GM18502 (cell line): ENCODE results near the gene NUTF2.
A peak's percentile ranks its signal among the peaks of the same experiment; 100 is the strongest.
"Not testable (repeated sequence)": the region's sequence is repeated elsewhere in the genome, so short reads cannot be mapped to it uniquely, and the experiment has no call there.

Experiments
- ATAC-seq: cut with Tn5 transposase; IDR thresholded peaks from one replicate; pipeline ENCODE4 v1.9.1; 2021; ENCODE audit warnings: mild to moderate bottlenecking; ENCODE audit not compliant: unreplicated experiment, poor library complexity

The NUTF2 gene

DNA sequence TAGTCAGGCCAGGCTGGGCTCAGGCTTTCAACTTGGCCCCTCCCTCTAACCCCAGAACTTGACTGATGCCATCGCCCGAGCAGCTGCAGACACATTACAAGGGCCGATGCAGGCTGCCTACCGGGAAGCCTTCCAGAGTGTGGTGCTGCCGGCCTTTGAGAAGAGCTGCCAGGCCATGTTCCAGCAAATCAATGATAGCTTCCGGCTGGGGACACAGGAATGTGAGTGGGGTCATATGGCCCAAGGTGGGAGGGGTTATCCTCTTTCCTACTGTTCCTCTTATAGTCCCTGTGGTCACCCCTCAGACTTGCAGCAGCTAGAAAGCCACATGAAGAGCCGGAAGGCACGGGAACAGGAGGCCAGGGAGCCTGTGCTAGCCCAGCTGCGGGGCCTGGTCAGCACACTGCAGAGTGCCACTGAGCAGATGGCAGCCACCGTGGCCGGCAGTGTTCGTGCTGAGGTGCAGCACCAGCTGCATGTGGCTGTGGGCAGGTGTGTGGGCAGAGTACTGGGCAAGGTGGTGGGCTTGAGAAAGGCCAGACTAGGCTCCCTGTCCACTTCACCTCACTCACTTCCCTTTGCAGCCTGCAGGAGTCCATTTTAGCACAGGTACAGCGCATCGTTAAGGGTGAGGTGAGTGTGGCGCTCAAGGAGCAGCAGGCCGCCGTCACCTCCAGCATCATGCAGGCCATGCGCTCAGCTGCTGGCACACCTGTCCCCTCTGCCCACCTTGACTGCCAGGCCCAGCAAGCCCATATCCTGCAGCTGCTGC, 35.8 kb downstream of the NUTF2 start:
- no peak for ATAC-seq

DNA sequence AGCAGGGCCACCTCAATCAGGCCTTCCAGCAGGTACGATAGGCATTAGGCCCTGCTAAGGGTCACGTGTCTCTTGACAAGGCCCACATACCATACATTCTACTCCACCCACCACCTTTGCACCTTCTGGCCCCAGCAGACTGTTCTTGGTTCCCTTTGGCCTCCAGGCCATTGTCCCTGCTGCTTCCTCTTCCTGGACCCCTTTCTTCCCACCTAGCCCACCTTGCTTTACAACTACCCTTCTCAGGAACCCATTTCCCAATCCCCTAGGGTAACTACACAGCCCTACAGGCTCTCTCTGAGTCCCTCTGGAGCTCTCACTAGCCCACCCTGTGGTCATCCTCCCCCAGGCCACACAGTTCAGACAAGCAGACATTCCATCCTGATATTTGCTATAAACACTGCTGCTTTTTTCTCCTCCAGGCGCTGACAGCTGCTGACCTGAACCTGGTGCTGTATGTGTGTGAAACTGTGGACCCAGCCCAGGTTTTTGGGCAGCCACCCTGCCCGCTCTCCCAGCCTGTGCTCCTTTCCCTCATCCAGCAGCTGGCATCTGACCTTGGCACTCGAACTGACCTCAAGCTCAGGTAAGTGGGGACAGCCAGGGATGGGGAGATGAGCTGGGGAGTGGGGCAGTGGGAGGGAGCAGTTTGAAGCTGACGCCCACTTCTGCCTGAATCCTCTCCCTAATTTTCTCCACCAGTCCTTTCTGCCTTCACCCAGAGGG, 36.6 kb downstream of the NUTF2 start:
- ATAC-seq: no peak

GRCh38 chr16:67883872-67884261, 37.1 kb downstream of the NUTF2 start:
- no peak for ATAC-seq

DNA sequence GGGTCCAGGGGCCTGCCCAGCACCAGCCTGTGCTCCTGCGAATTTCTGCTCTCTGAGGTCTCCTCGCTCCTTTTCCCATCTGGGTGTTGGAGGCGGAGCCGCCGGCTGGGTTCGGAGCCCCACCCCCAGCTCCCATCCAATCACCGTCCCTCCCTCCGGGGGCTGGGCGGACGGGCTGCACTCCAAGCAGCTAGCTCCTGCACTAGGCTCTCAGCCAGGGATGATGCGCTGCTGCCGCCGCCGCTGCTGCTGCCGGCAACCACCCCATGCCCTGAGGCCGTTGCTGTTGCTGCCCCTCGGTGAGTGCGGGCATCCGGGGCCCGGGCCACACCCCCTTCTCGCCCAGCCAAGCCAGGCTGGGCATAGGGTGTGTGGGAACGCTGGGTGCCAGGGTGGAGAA, 38.0 kb downstream of the NUTF2 start, which contains the start of gene NRN1L:
Gene NRN1L, plus strand, starts transcription at position 202 of the 400 bp plus-strand sequence. Its CDS starts 19 bp downstream, at position 221.
- no peak for ATAC-seq

DNA sequence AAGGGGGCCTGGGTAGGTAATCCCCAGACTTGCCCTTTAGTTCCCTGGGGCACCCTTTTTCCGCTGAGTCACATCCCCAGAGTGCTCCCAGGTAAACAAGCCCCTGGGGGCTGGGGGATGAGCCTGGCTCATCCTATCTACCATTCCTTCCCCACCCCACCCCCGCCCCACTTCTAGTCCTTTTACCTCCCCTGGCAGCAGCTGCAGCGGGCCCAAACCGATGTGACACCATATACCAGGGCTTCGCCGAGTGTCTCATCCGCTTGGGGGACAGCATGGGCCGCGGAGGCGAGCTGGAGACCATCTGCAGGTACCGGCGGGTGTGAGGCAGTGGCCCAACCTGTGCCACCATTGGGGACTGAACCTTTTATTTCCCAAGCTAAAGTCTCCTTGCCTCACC, 38.8 kb downstream of the NUTF2 start:
- no peak for ATAC-seq

DNA sequence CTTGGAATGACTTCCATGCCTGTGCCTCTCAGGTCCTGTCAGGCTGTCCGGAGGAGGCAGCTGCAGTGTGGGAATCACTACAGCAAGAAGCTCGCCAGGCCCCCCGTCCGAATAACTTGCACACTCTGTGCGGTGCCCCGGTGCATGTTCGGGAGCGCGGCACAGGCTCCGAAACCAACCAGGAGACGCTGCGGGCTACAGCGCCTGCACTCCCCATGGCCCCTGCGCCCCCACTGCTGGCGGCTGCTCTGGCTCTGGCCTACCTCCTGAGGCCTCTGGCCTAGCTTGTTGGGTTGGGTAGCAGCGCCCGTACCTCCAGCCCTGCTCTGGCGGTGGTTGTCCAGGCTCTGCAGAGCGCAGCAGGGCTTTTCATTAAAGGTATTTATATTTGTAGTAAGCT, 39.2 kb downstream of the NUTF2 start:
- ATAC-seq: no peak

DNA sequence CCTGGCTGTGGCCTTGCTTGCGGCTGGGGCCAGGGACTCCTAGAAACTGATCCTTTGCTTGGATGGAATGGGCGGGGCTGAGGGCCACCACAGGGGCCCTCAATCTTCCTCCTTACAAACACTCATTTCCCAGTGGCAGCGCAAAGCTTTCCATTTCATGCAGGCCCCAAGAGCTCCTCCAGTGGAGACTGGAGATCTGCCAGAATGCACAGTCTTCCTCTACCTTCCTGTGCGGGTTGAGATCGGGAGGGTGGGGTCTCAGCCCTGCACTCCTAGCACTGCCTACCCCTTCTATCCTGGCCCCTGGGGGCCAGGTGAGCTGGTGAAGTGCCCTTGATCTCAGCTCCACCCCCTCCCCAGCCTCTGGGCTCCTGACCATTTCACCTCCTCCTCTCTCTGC, 39.7 kb downstream of the NUTF2 start:
- ATAC-seq: no peak

DNA sequence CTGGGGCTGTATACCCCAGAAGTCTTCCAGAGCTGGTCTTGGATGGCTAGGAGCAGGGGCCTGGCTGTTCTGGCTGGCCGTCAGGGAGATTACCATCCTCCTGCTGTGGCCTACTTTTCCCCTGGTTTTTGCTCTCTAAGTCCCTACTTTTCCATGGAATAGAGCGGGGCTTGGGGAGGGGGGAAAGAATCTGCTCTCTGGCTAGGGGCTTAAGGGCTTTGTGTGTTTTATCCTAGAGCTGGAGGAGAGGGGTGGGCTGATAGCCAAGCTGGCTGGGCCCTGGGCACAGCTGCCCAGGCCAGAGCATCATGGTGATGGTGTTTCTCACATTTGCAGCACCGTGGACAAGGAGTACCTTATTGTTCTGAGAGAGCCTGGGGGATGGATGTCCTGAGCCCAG, 41.6 kb downstream of the NUTF2 start:
- no peak for ATAC-seq

DNA sequence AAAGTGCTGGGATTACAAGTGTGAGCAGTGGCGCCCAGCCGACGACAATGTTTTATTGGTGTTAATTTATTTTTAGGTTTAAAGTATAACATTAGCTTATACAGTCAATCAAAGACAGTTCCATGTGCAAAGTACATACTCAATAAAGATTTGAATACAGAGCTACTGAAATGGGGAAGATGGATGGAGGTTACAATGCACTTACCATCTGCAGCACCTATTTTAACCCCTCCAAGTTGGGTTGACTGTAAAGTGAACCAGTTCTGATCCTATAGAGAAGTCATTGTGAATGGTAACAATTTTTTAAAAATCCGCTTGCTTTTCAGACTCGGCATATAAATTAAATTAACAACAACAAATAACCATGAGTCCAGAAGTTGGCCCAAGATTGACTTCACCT, 45.6 kb downstream of the NUTF2 start:
- no peak for ATAC-seq

DNA sequence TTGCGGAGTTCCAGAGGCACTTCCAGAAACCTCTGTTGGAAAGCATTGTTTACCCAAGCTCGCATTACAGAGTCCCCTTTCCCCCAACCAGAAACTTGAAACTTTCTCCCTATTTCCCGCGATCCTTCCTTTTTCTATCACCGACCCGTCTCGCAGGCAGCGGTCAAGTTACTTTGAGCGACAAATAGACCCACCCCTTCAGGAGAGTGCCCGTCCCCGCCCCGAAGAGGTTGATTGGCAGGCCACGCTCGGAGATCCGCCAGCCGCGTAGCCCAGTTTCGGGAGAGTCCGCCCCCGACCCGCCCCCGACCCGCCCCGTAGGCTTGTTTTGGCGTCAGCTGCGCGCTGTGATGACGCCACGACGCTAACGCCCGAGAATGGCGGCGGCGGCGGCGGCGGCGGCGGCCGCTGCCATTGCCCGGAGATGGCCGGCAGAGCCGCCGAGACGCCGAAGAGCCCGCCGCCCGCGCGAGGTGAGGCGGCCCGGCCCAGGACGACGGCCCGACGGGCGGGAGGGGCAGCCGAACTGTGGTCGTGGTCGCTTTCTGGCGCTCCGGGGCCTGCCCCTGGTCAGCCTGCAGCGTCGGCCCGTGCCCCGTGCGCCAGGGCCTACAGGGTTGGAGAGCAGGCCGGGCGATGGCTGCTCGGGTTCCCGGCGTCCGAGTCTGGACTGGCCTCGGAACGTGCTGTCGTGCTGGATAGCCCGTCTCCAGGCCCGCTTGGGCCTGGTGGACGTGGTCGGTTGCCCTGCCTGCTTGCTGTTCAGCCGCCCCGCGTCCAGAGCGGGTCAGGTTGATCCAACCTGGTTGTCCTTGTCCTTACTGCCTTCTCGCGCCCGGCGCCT, 46.4 kb downstream of the NUTF2 start, which contains the start of gene PSKH1:
Gene PSKH1, plus strand, starts transcription at position 356 of the 844 bp plus-strand sequence. CDS start 15,496 bp downstream, outside the sequence.
- ATAC-seq: peak; percentile 88

GRCh38 chr16:67893743-67894399, 47.1 kb downstream of the NUTF2 start:
- no peak for ATAC-seq

DNA sequence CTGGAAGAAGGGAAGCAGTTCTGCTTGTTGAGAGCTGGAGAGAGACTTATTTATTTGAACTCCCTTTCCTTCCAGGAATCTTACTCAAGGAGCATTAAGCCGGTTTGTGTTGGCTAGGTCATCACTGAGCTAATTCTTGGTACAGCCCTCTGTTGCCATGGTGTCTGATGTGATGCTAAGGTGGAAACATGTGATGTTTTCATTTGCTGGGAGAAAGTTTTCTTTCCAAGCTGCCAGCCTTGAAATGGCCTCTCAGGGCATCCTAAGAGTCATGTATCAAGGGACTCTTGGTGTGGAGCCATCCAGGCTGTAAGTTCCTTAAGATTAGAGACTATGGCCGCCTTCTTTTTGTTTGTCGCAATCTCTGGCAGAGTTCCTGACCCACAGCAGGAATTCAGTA, 50.5 kb downstream of the NUTF2 start:
- ATAC-seq: no peak

DNA sequence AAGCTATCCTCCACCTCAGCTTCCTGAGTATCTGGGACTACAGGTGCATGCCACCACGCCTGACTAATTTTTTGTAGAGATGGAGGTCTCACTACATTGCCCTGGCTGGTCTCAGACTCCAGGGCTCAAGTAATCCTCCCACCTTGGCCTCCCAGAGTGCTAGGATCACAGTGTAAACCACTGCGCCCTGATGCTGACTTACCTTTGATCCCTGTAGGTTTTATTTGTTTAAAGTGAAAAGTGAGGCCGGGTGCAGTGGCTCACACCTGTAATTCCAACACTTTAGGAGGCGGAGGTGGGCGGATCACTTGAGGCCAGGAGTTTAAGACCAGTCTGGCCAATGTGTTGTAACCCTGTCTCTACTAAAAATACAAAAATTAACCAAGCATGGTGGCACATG, 55.0 kb downstream of the NUTF2 start:
- no peak for ATAC-seq

DNA sequence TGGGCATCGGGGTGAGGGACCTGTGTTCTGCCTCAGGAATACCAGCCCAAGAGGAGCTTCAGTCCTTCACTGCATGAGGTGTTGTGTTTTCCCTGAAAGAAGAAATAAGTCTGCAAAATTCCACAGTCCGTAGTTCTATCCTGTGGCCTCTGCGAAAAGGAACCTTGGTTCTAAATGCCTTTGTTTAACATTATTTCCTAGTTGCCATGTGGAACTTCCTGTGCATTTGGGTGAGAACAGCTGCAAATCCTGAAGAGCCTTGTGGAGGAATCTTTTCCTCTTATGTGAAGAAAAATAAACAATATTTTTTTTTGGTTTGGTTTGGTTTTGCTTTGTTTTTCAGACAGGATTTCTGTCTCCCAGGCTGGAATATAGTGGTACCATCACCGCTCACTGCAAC, 56.1 kb downstream of the NUTF2 start:
- no peak for ATAC-seq

DNA sequence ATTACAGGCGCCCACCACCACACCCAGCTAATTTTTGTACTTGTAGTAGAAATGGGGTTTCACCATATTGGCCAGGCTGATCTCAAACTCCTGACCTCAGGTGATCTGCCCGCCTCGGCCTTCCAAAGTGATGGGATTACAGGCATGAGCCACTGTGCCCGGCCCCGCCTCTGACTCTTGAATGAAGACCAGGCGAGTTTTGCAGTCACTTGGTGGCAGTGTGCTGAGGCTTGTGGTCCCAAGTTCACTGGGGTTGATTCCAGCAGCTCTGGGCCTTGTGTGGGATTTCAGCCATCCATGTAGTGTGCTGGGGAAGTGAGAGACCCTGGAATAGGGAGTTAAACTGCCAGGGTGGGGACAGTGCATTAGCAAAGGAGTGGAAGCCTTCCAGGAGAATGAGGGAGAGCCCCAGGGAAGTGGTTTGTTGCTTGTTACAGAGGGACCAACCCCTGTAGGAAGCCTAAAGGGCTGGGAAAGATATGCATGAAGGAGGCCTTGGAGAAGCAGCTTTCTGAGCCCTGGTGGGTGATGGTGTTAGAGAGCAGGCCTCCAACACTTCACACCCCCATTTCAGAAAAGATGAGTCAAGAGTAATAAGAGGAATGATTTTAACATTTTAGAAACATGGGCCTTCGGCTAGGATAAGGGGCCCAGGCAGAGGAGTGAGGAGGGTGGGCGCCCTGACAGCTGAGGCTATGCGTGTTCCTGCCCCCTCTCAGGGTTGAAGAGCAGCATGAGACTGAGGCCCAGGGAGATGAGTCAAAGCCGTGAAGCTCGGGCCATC, 60.9 kb downstream of the NUTF2 start:
- ATAC-seq: no peak

- no peak for ATAC-seq
Observed at GRCh38 chr16:67909056-67909742, 62.5 kb downstream of the NUTF2 start.

DNA sequence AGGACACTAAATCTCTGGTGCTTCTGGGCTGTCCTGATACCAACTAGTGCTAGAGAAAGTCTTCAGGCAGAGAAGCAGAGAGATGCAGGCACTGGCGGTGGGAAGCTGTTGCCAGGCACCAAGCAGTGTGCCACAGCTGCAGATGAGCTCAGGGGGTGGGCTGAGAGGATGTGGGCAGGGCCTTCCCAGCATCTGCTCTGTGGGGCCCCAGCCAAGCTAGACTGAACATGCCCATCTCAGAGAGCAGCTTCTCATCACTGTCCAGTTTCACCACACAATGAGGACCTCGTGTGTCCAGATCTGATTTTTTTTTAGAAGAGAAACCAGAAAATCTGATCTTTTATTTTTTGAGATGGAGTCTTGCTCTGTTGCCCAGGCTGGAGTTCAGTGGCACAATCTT, 63.4 kb downstream of the NUTF2 start:
- no peak for ATAC-seq

DNA sequence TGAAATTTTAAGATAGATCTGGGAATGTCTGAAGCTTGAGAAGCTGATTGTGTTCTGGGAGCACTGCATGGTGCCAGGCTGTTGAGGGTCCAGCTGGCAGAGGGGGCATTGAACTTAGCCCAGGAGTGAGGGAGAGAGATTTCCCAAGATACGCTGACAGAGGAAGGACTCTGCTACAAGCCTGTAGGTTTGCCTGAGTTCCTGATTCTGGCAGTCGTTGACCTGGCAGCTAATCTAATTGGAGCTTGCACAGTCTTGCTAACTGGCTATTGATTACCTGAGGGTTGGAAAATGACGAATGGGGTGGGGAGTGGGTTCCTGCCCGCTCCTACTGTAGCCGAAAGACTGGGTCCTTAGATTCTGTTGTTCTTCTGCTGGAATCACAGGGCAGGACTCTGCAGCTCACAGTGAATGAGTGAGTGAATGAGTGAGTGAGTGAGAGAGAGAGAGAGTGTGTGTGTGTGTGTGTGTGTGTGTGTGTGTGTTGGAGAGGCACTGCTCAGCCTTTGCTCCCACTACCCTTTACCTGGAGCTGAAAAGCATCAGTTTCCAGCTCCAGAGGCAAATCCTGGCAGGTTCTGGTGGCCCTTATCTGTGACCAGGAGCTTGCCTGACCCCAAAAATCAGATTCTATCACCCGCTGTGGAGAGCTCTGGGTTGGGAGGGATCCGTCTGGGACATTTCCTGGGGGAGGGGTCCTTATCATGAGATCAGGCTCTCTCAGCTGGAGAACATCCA, 68.2 kb downstream of the NUTF2 start:
- no peak for ATAC-seq

DNA sequence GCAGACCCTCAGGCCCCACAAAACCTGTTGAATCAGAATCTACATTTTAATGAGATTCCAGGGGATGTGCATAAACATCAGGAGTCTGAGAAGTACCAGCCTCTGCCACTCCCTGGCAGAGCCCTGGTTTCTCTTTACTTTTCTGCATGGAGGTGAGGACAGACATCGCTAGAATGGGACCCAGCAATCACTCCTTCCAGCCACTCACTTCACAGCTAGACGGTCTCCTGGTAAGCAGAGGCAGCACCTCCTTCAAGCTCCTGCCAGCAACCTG, 68.7 kb downstream of the NUTF2 start:
- not testable (repeated sequence) for ATAC-seq
